GM10266 (cell line): ENCODE measurements around the gene NANP.
"Not testable (repeated sequence)": the region's sequence is repeated elsewhere in the genome, so short reads cannot be mapped to it uniquely, and the experiment has no call there.

Experiments used
- DNase-seq: peaks from one replicate; pipeline ENCODE4 v3.0.0; 2012; ENCODE audit errors: extremely low spot score
- TF ChIP-seq, protein P1 (sequence below): IDR thresholded peaks from 2 replicates; pipeline ENCODE4 v1.5.1; 2012; ENCODE audit warnings: mild to moderate bottlenecking, low read depth; ENCODE audit not compliant: control insufficient read depth, insufficient read depth; ENCODE audit errors: missing control alignments

NANP gene

DNA sequence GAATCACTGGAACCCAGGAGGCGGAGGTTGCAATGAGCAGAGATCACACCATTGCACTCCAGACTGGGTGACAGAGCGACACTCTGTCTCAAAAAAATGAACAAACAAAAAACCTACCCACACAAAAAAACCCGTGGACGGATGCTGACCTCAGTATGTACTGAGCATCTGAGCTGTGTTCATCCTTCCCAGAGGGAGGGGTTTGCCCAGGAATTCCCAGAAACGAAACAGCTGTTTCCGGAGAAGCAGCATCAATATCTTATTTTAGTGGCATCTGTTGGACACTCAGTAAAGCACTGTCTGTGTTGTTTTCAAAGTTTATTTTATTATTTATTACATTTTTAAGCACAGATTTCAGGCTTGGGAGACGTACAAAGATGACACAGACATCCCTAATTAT is 18.7 kb downstream of the NANP start:
- TF ChIP-seq, protein P1, sequence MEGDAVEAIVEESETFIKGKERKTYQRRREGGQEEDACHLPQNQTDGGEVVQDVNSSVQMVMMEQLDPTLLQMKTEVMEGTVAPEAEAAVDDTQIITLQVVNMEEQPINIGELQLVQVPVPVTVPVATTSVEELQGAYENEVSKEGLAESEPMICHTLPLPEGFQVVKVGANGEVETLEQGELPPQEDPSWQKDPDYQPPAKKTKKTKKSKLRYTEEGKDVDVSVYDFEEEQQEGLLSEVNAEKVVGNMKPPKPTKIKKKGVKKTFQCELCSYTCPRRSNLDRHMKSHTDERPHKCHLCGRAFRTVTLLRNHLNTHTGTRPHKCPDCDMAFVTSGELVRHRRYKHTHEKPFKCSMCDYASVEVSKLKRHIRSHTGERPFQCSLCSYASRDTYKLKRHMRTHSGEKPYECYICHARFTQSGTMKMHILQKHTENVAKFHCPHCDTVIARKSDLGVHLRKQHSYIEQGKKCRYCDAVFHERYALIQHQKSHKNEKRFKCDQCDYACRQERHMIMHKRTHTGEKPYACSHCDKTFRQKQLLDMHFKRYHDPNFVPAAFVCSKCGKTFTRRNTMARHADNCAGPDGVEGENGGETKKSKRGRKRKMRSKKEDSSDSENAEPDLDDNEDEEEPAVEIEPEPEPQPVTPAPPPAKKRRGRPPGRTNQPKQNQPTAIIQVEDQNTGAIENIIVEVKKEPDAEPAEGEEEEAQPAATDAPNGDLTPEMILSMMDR, result no peak
- DNase-seq, result no peak

DNA sequence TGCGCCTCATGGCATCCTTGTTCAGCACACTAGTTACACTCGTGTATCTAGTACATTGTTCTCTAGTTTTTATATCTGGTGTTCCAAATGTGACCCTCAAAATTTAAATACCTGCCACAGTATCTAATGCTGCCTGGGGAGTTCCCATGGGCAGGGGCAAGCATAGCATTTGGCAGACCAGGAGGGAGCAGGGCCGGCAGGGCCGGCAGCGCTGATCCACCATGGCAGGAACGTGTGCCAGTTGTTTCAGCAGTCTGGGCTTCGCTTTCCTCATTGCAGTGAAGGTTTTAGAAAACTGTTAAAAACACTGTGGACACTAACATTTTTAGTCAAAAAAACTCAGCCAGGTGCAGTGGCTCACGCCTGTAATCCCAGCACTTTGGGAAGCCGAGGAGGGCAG is 19.2 kb downstream of the NANP start:
- DNase-seq, result no peak
- TF ChIP-seq, protein P1, result no peak

DNA sequence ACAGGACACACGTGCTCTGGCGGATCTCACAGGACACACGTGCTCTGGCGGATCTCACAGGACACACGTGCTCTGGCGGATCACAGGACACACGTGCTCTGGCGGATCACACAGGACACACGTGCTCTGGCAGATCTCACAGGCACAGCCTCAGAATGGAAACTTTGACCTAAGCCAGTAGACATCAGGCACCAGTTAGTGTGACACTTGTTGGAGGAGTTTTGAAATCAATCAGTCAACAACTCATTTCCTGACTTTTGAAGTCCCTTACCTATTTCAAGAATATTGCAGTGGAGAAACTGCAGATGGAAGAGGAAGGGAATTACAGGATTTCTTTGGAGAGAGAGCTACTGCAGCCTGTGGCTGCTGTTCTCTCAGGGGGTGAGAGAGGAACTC is 20.9 kb downstream of the NANP start:
- DNase-seq, result not testable (repeated sequence)

DNA sequence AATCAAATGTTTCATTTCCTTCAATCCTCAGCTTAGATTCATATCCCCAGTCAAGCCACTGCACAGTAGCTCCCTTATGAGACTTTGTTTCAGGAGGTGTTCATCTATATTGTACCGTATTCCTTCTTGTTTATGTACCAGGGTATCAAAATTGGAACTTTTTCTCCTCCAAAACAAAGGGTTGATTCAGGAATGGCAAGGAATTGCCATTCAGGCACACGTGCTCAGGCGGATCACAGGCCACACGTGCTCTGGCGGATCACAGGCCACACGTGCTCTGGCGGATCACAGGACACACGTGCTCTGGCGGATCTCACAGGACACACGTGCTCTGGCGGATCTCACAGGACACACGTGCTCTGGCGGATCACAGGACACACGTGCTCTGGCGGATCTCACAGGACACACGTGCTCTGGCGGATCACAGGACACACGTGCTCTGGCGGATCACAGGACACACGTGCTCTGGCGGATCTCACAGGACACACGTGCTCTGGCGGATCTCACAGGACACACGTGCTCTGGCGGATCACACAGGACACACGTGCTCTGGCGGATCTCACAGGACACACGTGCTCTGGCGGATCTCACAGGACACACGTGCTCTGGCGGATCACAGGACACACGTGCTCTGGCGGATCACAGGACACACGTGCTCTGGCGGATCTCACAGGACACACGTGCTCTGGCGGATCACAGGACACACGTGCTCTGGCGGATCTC is 21.5 kb downstream of the NANP start:
- not testable (repeated sequence) for DNase-seq

DNA sequence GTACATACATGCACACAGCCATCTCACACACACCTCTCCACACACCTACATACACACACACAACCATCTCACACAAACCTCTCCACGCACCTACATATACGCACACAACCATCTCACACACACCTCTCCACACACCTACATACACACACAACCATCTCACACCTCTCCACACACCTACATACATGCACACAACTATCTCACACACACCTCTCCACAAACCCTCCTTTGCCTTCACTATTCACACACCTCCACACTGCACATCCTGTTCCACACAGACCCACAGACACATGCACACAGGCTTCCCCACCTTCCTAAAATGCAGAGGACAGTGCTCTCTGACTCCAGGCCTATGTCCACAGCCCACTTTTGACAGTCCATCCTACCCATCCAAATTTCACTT is 22.2 kb downstream of the NANP start:
- no peak for DNase-seq

DNA sequence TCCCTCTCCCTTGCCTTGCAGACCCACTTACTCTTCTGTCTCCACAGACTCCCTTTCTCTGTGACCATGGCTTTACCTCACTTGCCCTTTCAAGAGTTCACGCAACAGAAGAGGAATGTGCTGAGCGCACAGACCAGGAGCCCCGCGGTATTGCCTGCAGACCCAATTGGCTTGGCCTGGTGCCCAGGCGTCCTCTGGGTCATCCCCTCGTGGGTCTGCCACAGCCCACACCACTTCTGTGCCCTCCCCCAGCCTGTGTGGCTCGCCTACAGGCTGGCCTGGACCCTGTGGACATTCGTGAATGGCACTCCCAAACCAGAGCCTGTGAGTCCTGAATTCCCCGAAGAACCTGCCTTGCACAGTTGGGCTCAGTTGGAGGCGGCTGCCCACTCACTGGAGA is 23.2 kb downstream of the NANP start:
- no peak for DNase-seq
- TF ChIP-seq, protein P1, result no peak

More for the DNA sequence above, 22.2 kb downstream of the NANP start:
- TF ChIP-seq, protein P1, result no peak

DNA sequence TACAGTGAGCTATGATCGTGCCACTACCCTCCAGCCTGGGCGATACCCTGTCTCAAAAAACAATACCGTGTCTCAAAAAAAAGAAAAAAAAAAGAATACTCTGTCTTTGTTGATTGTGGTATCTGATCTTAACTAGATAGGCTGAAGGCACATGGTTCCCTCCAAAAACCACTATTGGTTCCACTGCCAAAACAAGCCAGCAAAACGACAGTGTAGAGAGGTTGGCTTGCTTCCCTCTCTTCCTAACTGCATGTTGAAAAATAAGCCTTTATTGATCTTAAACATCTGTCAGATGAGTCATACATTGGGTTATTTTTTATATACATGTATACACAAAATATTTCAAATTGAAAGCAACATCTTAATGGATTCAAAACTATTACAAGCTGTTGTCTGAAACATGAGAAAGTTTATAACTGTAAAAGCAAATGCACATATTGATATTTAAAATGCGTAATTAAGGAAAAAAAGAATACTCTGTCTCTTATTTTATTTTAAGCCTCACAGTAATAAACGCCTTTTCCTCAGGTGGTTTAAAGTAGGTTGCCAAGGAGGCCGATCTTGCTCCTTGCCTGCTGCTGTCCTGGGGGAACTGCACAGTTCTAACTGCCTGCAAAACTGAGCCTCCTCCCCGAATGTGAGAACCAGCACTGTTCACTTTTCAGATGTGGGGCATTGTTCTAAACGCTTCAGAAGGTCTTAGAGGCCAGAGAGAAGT is 31.5 kb downstream of the NANP start:
- TF ChIP-seq, protein P1, result no peak
- no peak for DNase-seq

DNA sequence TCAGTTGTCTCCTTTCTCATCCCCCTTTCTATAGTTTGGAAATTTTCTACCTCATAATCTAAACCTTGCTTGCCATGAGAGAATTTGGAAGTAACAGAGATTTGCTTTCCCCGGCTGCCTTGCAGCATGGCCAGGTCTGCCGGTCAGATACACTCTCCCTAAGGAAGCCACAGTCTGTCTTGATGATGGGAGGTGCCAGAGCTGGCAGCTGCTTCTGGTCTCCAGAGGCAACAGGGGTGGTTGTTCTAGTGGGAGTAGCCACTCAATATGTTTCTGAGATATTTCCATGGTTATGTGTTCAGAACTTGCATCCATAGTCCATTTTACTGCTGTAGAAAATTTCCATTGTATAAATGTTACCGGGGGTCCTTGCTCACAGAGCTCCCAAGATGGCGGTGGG is 33.0 kb downstream of the NANP start:
- DNase-seq, result not testable (repeated sequence)

DNA sequence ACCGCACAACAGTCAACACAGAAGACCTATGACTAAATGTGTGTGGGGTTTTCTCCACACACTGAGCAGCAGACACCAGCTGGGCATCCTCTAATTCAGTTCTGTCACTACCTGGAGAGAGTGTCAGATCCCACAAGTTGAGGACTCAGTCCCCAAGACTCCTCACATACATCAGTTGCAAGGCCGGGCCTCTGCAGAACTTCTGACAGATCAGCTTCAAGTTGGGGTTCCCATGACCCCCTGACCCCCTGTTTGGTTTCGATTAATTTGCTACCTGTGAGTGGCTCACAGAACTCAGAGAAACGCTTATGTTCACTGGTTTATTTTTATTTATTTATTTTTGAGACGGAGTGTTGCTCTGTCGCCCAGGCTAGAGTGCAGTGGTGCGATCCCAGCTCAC is 35.3 kb downstream of the NANP start:
- TF ChIP-seq, protein P1, result no peak
- DNase-seq, result no peak
